Esophagus (tissue), 2 donors: ENCODE results near the gene JAK1. TPM values are rescaled to one million over a fixed set of nuclear protein-coding genes. Genes with fewer than 3 reads are reported as not detected.

Source experiments
- H3K27ac ChIP-seq, 2 donors: one replicate each; pipeline ENCODE4 v1.5.1; 2013; ENCODE audit warnings: low read depth in 2 of 2, mild to moderate bottlenecking in 2 of 2, inconsistent platforms in 1 of 2, low read length in 1 of 2, moderate library complexity in 1 of 2
- H3K27me3 ChIP-seq, 2 donors: one replicate each; pipeline ENCODE4 v1.6.1; 2013; ENCODE audit warnings: low read length in 2 of 2, control low read depth in 1 of 2, mild to moderate bottlenecking in 1 of 2; ENCODE audit not compliant: insufficient read depth in 2 of 2, control insufficient read depth in 1 of 2
- H3K36me3 ChIP-seq, 2 donors: one replicate each; pipeline ENCODE4 v1.6.1; 2013; ENCODE audit warnings: low read length in 1 of 2; ENCODE audit not compliant: control insufficient read depth in 2 of 2, insufficient read depth in 2 of 2
- H3K4me1 ChIP-seq, 2 donors: one replicate each; pipeline ENCODE4 v1.6.1; 2013; ENCODE audit warnings: low read length in 1 of 2; ENCODE audit not compliant: control insufficient read depth in 2 of 2, insufficient read depth in 2 of 2
- H3K4me3 ChIP-seq, 2 donors: one replicate each; pipeline ENCODE4 v1.5.1; 2013; ENCODE audit warnings: low read length in 2 of 2, mild to moderate bottlenecking in 2 of 2, low read depth in 1 of 2, moderate library complexity in 1 of 2
- H3K9me3 ChIP-seq, 2 donors: one replicate each; pipeline ENCODE4 v1.6.1; 2013; ENCODE audit warnings: mild to moderate bottlenecking in 2 of 2, low read depth in 1 of 2, low read length in 1 of 2, moderate library complexity in 1 of 2; ENCODE audit not compliant: control insufficient read depth in 2 of 2, insufficient read depth in 1 of 2
- WGBS, 2 donors: extraction: QIAGEN DNeasy Blood & Tissue Kit; methylation state at CpG; one replicate each; pipeline ENCODE4 v1.1.7; 2013; 5-methylcytosine and 5-hydroxymethylcytosine counted together
- polyA plus RNA-seq, 2 donors: library from polyadenylated mRNA; stranded (reverse); fragments of 200-250 nt; gene quantifications; one replicate each; pipeline ENCODE4 v1.2.3, GENCODE V29; 2013
- donor health status: healthy with polysubstance abuse.
- donor health status: Bipolar disorder and iron deficiency.

JAK1 gene
- polyA plus RNA-seq, 2 donors, result 13.1 to 20.9 TPM

- Histone ChIP-seq H3K27ac (no peak overlapping the region), H3K27me3 (no peaks in the 10 kb centered on the region), H3K4me1 (no peaks in the 10 kb centered on the region), H3K36me3 (no peaks in the 10 kb centered on the region), H3K4me3 (no peak overlapping the region), H3K9me3 (no peaks in the 10 kb centered on the region)
- WGBS, 2 donors, result 58 to 74% methylated on average over 2 of the region's 2 CpGs
Observed at GRCh38 chr1:64901663-64902062, 64.7 kb downstream of the JAK1 start.

GRCh38 chr1:64900916-64901315 lies 65.4 kb downstream of the JAK1 start:
- H3K4me3 ChIP-seq, result no peak overlapping the region
- no peak overlapping the region for H3K27ac ChIP-seq
- 91% methylated on average over 2 of the region's 2 CpGs for WGBS, 2 donors
- no peaks in the 10 kb centered on the region for H3K27me3 ChIP-seq
- no peaks in the 10 kb centered on the region for H3K9me3 ChIP-seq
- no peaks in the 10 kb centered on the region for H3K4me1 ChIP-seq
- H3K36me3 ChIP-seq, result no peaks in the 10 kb centered on the region

GRCh38 chr1:64898107-64898861 lies 68.1 kb downstream of the JAK1 start:
- Histone ChIP-seq H3K4me1 (peaks cover under 1 to 6% of the 10 kb centered on the region in 2 donors), H3K27ac (peak overlapping the region; percentile 55 to 77), H3K36me3 (no peaks in the 10 kb centered on the region), H3K9me3 (no peaks in the 10 kb centered on the region), H3K27me3 (no peaks in the 10 kb centered on the region), H3K4me3 (no peak overlapping the region)
- 3 to 7% methylated on average over 4 of the region's 4 CpGs for WGBS, 2 donors

- H3K36me3 ChIP-seq, result no peaks in the 10 kb centered on the region
- no peak overlapping the region for H3K4me3 ChIP-seq
- no peaks in the 10 kb centered on the region for H3K9me3 ChIP-seq
- no peaks in the 10 kb centered on the region for H3K27me3 ChIP-seq
- H3K4me1 ChIP-seq, result peaks cover 7 to 12% of the 10 kb centered on the region in 2 donors
- 57 to 65% methylated on average over 8 of the region's 8 CpGs for WGBS, 2 donors
- no peak overlapping the region for H3K27ac ChIP-seq
Observed at GRCh38 chr1:64896551-64896950, 69.8 kb downstream of the JAK1 start.

GRCh38 chr1:64895500-64895899 lies 70.8 kb downstream of the JAK1 start:
- H3K4me1 ChIP-seq, result peaks cover 7 to 12% of the 10 kb centered on the region in 2 donors
- H3K27ac ChIP-seq, result no peak overlapping the region
- no peaks in the 10 kb centered on the region for H3K36me3 ChIP-seq
- WGBS, 2 donors, result 89 to 92% methylated on average over 2 of the region's 2 CpGs
- H3K4me3 ChIP-seq, result no peak overlapping the region
- no peaks in the 10 kb centered on the region for H3K27me3 ChIP-seq
- no peaks in the 10 kb centered on the region for H3K9me3 ChIP-seq

- 80 to 84% methylated on average over 16 of the region's 16 CpGs for WGBS, 2 donors
- Histone ChIP-seq H3K27ac (no peak overlapping the region), H3K36me3 (no peaks in the 10 kb centered on the region), H3K4me3 (no peak overlapping the region), H3K4me1 (peaks cover 7 to 12% of the 10 kb centered on the region in 2 donors), H3K9me3 (no peaks in the 10 kb centered on the region), H3K27me3 (no peaks in the 10 kb centered on the region)
Observed at GRCh38 chr1:64894438-64895196, 71.7 kb downstream of the JAK1 start.

- H3K27me3 ChIP-seq, result no peaks in the 10 kb centered on the region
- no peaks in the 10 kb centered on the region for H3K36me3 ChIP-seq
- no peaks in the 10 kb centered on the region for H3K9me3 ChIP-seq
- no peak overlapping the region for H3K27ac ChIP-seq
- H3K4me1 ChIP-seq, result peaks cover 7 to 12% of the 10 kb centered on the region in 2 donors
- WGBS, 2 donors, result 86 to 92% methylated on average over 4 of the region's 4 CpGs
- H3K4me3 ChIP-seq, result no peak overlapping the region
Observed at GRCh38 chr1:64893921-64894320, 72.4 kb downstream of the JAK1 start.

GRCh38 chr1:64892576-64893573 lies 73.5 kb downstream of the JAK1 start:
- Histone ChIP-seq H3K27me3 (no peaks in the 10 kb centered on the region), H3K36me3 (no peaks in the 10 kb centered on the region), H3K27ac (peak overlapping the region; percentile 52 to 53), H3K4me1 (peaks cover 7 to 12% of the 10 kb centered on the region in 2 donors), H3K4me3 (no peak overlapping the region), H3K9me3 (no peaks in the 10 kb centered on the region)
- 54 to 66% methylated on average over 5 of the region's 5 CpGs for WGBS, 2 donors

GRCh38 chr1:64891448-64891825 lies 74.9 kb downstream of the JAK1 start:
- 37 to 48% methylated on average over 3 of the region's 3 CpGs for WGBS, 2 donors
- Histone ChIP-seq H3K27ac (no peak overlapping the region), H3K9me3 (no peaks in the 10 kb centered on the region), H3K4me1 (peaks cover 7 to 15% of the 10 kb centered on the region in 2 donors), H3K27me3 (no peaks in the 10 kb centered on the region), H3K36me3 (no peaks in the 10 kb centered on the region), H3K4me3 (no peak overlapping the region)
